Calu3 (cell line): Measurements from ENCODE around the gene BMPR2. TPM values are rescaled to one million over a fixed set of nuclear protein-coding genes. Genes with fewer than 3 reads are reported as not detected.
"Not testable (repeated sequence)": the region's sequence is repeated elsewhere in the genome, so short reads cannot be mapped to it uniquely, and the experiment has no call there.

Experiments
- BruUV-seq: library from RNA; stranded (reverse); fragments of 400-500 nt; replicated peaks from 2 replicates; lab custom pipeline; 2021; lab: Mats Ljungman, UMichigan
- CTCF ChIA-PET: fragments of 300-600 bp; sonication (Branson Sonifier 250); formaldehyde crosslinking; loops from one replicate; lab custom pipeline; 2022; ENCODE audit warnings: antibody characterized with exemption; lab: Charles Lee
- DNase-seq: peaks from one replicate; pipeline ENCODE4 v3.0.0; 2022
- H3K27ac Mint-ChIP-seq: one replicate; pipeline ENCODE4 v1.8.0; 2022; ENCODE audit warnings: mixed read lengths; ENCODE audit not compliant: unreplicated experiment
- H3K27me3 Mint-ChIP-seq: one replicate; pipeline ENCODE4 v1.8.0; 2022; ENCODE audit warnings: mixed read lengths; ENCODE audit not compliant: unreplicated experiment
- H3K36me3 Mint-ChIP-seq: one replicate; pipeline ENCODE4 v1.8.0; 2022; ENCODE audit warnings: mild to moderate bottlenecking, moderate library complexity, mixed read lengths; ENCODE audit not compliant: insufficient read depth, unreplicated experiment
- H3K4me1 Mint-ChIP-seq: one replicate; pipeline ENCODE4 v1.8.0; 2022; ENCODE audit warnings: mild to moderate bottlenecking, low read depth, mixed read lengths; ENCODE audit not compliant: unreplicated experiment
- H3K4me3 Mint-ChIP-seq: one replicate; pipeline ENCODE4 v1.8.0; 2022; ENCODE audit warnings: mild to moderate bottlenecking, low read depth, moderate library complexity, mixed read lengths; ENCODE audit not compliant: unreplicated experiment
- H3K9me3 Mint-ChIP-seq: one replicate; pipeline ENCODE4 v1.8.0; 2022; ENCODE audit warnings: low read depth, mixed read lengths; ENCODE audit not compliant: unreplicated experiment
- intact Hi-C: fragments of 100-400 bp; cut with micrococcal nuclease; formaldehyde crosslinking; loops from one replicate; pipeline ENCODE4 v1.10.0; 2022; ENCODE audit not compliant: unreplicated experiment
- total RNA-seq: library from RNA; stranded (reverse); gene quantifications from 2 replicates; pipeline ENCODE4 v1.2.3, GENCODE V29; 2022
- TF ChIP-seq, protein P1 (sequence below): fragments of 200-600 bp; IDR thresholded peaks from one replicate; pipeline ENCODE4 v1.8.0; 2022; ENCODE audit warnings: antibody characterized with exemption; ENCODE audit not compliant: unreplicated experiment

BMPR2 gene
- total RNA-seq, 1 experiment from 2014 or later = 50.1 TPM

DNA sequence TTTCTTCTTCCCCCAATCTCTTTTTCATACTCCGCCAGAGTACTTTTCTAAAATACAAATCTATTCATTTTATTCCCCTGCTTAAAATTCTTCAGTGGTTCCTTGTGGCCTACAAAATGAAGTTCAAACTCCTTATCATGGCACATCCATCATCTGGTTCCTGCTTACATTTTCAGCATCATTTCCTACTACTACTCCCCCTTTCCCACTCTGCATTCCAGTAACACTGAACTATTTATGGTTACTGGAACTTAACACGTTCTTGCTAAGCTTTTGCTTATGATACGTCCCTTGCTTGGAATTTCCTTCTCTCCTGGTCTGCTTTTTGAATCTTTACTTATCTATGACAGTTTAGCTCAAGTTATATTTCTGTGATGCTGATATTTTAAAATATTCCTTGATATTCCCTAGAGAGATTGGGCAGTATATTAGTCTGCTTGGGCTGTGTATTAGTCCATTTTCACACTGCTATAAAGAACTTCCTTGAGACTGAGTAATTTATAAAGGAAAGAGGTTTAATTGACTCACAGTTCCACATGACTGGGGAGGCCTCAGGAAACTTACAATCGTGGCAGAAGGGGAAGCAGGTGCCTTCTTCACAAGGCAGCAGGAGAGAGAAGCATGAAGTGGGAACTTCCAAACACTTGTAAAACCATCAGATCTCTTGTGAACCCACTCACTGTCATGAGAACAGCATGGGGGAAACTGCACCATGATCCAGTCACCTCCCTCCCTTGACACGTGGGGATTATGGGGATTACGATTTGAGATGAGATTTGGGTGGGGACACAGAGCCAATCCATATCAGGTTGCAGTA, 53.2 kb downstream of the BMPR2 start:
- BruUV-seq = no TSS peak
- intact Hi-C loops = no loop called here
- no peaks in the 10 kb centered on the region for H3K4me1 Mint-ChIP-seq
- CTCF ChIA-PET = no interaction called here
- no peaks in the 10 kb centered on the region for H3K27me3 Mint-ChIP-seq
- no peaks in the 10 kb centered on the region for H3K36me3 Mint-ChIP-seq
- peaks cover 10% of the 10 kb centered on the region for H3K9me3 Mint-ChIP-seq
- no peak overlapping the region for H3K27ac Mint-ChIP-seq
- no peak for DNase-seq
- TF ChIP-seq, protein P1, sequence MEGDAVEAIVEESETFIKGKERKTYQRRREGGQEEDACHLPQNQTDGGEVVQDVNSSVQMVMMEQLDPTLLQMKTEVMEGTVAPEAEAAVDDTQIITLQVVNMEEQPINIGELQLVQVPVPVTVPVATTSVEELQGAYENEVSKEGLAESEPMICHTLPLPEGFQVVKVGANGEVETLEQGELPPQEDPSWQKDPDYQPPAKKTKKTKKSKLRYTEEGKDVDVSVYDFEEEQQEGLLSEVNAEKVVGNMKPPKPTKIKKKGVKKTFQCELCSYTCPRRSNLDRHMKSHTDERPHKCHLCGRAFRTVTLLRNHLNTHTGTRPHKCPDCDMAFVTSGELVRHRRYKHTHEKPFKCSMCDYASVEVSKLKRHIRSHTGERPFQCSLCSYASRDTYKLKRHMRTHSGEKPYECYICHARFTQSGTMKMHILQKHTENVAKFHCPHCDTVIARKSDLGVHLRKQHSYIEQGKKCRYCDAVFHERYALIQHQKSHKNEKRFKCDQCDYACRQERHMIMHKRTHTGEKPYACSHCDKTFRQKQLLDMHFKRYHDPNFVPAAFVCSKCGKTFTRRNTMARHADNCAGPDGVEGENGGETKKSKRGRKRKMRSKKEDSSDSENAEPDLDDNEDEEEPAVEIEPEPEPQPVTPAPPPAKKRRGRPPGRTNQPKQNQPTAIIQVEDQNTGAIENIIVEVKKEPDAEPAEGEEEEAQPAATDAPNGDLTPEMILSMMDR = no peak
- no peak overlapping the region for H3K4me3 Mint-ChIP-seq

DNA sequence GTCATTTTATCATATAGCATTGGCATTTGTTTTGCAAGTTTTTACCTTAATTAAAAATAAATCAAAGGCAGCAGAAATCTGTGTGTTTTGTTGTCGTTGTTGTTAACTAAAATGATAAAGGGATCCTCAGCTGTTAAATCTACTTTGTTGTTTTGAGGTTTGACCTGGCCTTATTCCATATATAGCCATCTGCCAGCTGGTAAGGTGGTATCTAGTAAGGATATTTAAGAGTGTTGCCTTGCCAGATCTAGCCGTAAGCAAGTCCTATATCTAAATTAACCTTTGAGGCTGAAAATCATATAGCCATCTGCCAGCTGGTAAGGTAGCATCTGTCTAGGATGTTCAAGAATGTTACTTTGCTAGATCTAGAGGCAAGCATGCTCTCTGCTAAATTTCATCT, 56.6 kb downstream of the BMPR2 start:
- no TSS peak for BruUV-seq
- CTCF ChIA-PET = no interaction called here

DNA sequence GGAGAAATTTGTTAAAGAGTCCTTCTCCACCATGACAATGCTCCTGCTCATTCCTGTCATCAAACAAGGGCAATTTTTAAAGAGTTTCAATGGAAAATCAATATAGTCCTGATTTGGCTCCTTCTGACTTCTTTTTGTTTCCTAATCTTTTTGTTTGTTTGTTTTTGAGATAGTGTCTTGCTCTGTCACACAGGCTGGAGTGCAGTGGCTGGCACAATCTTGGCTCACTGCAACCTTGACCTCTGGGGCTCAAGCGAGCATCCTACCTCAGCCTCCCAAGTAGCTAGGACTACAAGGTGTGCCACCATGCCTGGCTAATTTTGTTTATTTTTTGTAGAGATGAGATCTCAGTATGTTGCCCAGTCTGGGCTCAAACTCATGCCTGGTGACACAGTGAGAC, 58.3 kb downstream of the BMPR2 start:
- H3K27me3 Mint-ChIP-seq = no peaks in the 10 kb centered on the region
- CTCF ChIA-PET = interaction anchor here (0.6 kb wide), 1 partner anchor 253 kb away, joined by 8 read pairs; no protein-coding TSS in a partner anchor
- H3K27ac Mint-ChIP-seq = no peak overlapping the region

More for the DNA sequence above, 56.6 kb downstream of the BMPR2 start:
- H3K9me3 Mint-ChIP-seq = peaks cover 10% of the 10 kb centered on the region
- no peak for DNase-seq
- no peaks in the 10 kb centered on the region for H3K36me3 Mint-ChIP-seq
- H3K4me3 Mint-ChIP-seq = no peak overlapping the region
- TF ChIP-seq, protein P1 = no peak
- intact Hi-C loops = no loop called here
- H3K27me3 Mint-ChIP-seq = no peaks in the 10 kb centered on the region
- H3K4me1 Mint-ChIP-seq = no peaks in the 10 kb centered on the region
- no peak overlapping the region for H3K27ac Mint-ChIP-seq

DNA sequence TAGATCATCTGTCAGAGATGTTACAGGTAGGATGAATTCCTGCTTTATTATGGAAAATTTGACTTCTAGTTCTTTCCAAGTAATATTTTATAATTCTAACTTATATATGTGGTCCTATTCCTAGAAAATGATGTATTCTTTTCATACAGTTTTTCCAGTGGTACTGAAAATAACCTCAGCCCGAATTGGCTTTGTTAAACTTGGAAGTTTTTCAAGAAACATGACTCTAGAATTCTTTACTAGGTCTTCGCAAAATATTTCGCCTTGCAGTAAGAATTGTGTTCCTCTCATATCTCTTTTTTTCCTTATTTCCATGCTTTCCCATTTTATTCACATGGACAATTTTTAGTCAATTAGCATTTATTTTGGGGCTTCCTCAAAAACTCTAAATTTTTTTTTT, 60.5 kb downstream of the BMPR2 start:
- TF ChIP-seq, protein P1 = no peak
- Mint-ChIP-seq H3K36me3 (peaks cover 3% of the 10 kb centered on the region), H3K9me3 (no peaks in the 10 kb centered on the region), H3K4me1 (no peaks in the 10 kb centered on the region), H3K27ac (no peak overlapping the region), H3K4me3 (no peak overlapping the region), H3K27me3 (no peaks in the 10 kb centered on the region)
- intact Hi-C loops = no loop called here
- no peak for DNase-seq
- BruUV-seq = no TSS peak
- CTCF ChIA-PET = no interaction called here

More for the DNA sequence above, 58.3 kb downstream of the BMPR2 start:
- no peak for DNase-seq
- intact Hi-C loops = no loop called here
- TF ChIP-seq, protein P1 = no peak
- no peaks in the 10 kb centered on the region for H3K4me1 Mint-ChIP-seq
- H3K36me3 Mint-ChIP-seq = no peaks in the 10 kb centered on the region
- peaks cover 2% of the 10 kb centered on the region for H3K9me3 Mint-ChIP-seq
- no peak overlapping the region for H3K4me3 Mint-ChIP-seq
- no TSS peak for BruUV-seq

DNA sequence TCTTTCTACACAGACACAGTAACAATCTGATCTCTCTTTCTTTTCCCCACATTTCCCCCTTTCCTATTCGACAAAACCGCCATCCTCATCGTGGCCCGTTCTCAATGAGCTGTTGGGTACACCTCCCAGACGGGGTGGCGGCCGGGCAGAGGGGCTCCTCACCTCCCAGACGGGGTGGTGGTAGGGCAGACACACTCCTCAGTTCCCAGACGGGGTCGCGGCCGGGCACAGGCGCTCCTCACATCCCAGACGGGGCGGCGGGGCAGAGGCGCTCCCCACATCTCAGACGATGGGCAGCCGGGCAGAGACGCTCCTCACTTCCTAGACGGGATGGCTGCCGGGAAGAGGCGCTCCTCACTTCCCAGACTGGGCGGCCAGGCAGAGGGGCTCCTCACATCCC, 64.0 kb downstream of the BMPR2 start:
- BruUV-seq, H3K4me1 Mint-ChIP-seq, CTCF ChIA-PET, H3K27ac Mint-ChIP-seq, H3K4me3 Mint-ChIP-seq, intact Hi-C loops, DNase-seq, H3K36me3 Mint-ChIP-seq, H3K9me3 Mint-ChIP-seq, H3K27me3 Mint-ChIP-seq: not testable (repeated sequence)
